Heart left ventricle (tissue), 16 donors: ENCODE data around the gene SLC4A3. TPM values are rescaled to one million over a fixed set of nuclear protein-coding genes. Genes with fewer than 3 reads are reported as not detected.

Experiments
- ATAC-seq, 4 donors: fragments of 200-7000 bp; cut with Tn5 transposase; one replicate each; pipeline ENCODE4 v1.9.1; 2020 to 2022; ENCODE audit warnings: moderate library complexity in 4 of 4, mild to moderate bottlenecking in 3 of 4, moderate number of reproducible peaks in 1 of 4
- DNase-seq, 5 donors: peaks; one replicate each; pipeline ENCODE4 v3.0.0-alpha.2; 2020
- H3K27ac ChIP-seq, 12 donors: fragments of 200-600 bp; sonication (generic) in 4 of 12; one replicate each; pipeline versions ENCODE4 v1.5.0 to v1.8.0; 2016 to 2022; ENCODE audit warnings: mild to moderate bottlenecking in 2 of 12
- H3K27me3 ChIP-seq, 9 donors: fragments of 200-600 bp; sonication (generic) in 2 of 9; one replicate each; pipeline versions ENCODE4 v1.5.1 to v1.8.0; 2016 to 2022; ENCODE audit warnings: mild to moderate bottlenecking in 3 of 9
- H3K36me3 ChIP-seq, 9 donors: fragments of 200-600 bp; sonication (generic) in 2 of 9; one replicate each; pipeline versions ENCODE4 v1.5.0 to v1.8.0; 2018 to 2022; ENCODE audit warnings: mild to moderate bottlenecking in 2 of 9
- H3K4me1 ChIP-seq, 12 donors: fragments of 200-600 bp; sonication (generic) in 4 of 12; one replicate each; pipeline versions ENCODE4 v1.5.0 to v1.8.0; 2016 to 2022; ENCODE audit warnings: mild to moderate bottlenecking in 3 of 12
- H3K4me3 ChIP-seq, 12 donors: fragments of 200-600 bp; sonication (generic) in 4 of 12; one replicate each; pipeline versions ENCODE4 v1.5.0 to v1.8.0; 2017 to 2022; ENCODE audit warnings: mild to moderate bottlenecking in 9 of 12, moderate library complexity in 4 of 12
- H3K9me3 ChIP-seq, 12 donors: fragments of 200-600 bp; sonication (generic) in 4 of 12; one replicate each; pipeline versions ENCODE4 v1.5.0 to v1.8.0; 2016 to 2022; ENCODE audit warnings: mild to moderate bottlenecking in 1 of 12
- CTCF ChIP-seq, 12 donors: fragments of 200-600 bp; sonication (generic) in 4 of 12; IDR thresholded peaks; one replicate each; pipeline versions ENCODE4 v1.5.0 to v1.8.0; 2018 to 2022; ENCODE audit warnings: antibody characterized with exemption in 12 of 12, mild to moderate bottlenecking in 5 of 12
- POLR2A ChIP-seq, 2 donors: fragments of 450-650 bp; IDR thresholded peaks; one replicate each; pipeline ENCODE4 v1.6.1; 2017; ENCODE audit warnings: antibody characterized with exemption in 2 of 2, mild to moderate bottlenecking in 2 of 2, moderate library complexity in 2 of 2
- WGBS, 4 donors: extraction: QIAGEN DNeasy Blood & Tissue Kit in 2 of 4; methylation state at CpG; one replicate each; pipeline versions ENCODE4 v1.1.5 to v1.1.7; 2013 to 2018; 5-methylcytosine and 5-hydroxymethylcytosine counted together
- intact Hi-C, 10 donors: fragments of 100-400 bp; cut with DNase I; formaldehyde crosslinking; loops; one replicate each; pipeline versions ENCODE4 v1.11.1 to v1.14.2; 2022
- polyA plus RNA-seq, 2 donors: library from polyadenylated mRNA; stranded (reverse); fragments of 200-250 nt; gene quantifications; one replicate each; pipeline ENCODE4 v1.2.3, GENCODE V29; 2013
- total RNA-seq, 9 donors: library from RNA; depleted of rRNA in 2 of 9; stranded (reverse); fragments of >200 nt in 2 of 9; fragmentation: NEBNext Ultra II Directional in 3 of 9; extraction: Animal tissue kit (Norgen Biotek cat#: 25700) in 3 of 9; gene quantifications; one replicate each; pipeline versions ENCODE4 v1.1.0 to v1.2.4, GENCODE V29; 2016 to 2023
- donor health status: ischemic (EF 13 %, LVEDD 7.1; RV severe dilation, severe dysfunction).
- donor health status: healthy with polysubstance abuse.
- donor health status: DM: no; HTN: yes; CAD: no.
- donor health status: DM: no; HTN: no; CAD: no.
- donor health status: ischemic (EF 25% LVEDD 6.9; RV normal size, moderate dysfunction).
- donor health status: ischemic (EF 25% LVEDD 5.7; RV mildly dilated, moderate dysfunction).
- donor health status: healthy.
- donor health status: DM: yes; HTN: yes; CAD: no.
- donor health status: ischemic (EF 35%, LVEDD 5.7; RV mildly dilated, moderate dysfunction).
- donor health status: nonischemic (EF 11% LVEDD 7.7; RV severe dilation, severe dysfunction).
- donor health status: DM: yes; HTN: yes; CAD: no.
- donor health status: PGD.
- donor health status: ischemic (EF 29% LVEDD 5.4; RV normal size, mild dysfunction).
- donor health status: nonischemic (EF 23%, LVEDD 6.1; RV moderate dilation, normal function).

The SLC4A3 gene
- total and polyA plus RNA-seq, 11 donors, result 236 to 507 (median 421) TPM

DNA sequence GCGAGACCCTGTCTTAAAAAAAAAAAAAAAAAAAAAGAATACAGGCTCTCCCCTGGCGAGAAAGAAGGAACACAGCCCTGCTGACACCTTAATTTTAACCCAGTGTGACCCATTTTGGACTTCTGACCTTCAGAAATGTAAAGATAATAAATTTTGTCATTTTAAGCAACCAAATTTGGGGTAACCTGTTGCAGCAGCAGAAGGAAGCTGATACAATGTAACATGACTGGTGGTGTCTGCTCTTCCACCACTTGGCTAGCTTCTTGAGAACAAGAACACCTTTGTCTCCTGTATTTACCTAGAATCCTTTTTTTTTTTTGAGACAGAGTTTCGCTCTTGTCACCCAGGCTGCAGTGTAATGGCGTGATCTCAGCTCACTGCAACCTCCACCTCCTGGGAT lies 36.3 kb upstream of the SLC4A3 start:
- ATAC-seq (no peak), DNase-seq (no peak)
- Histone ChIP-seq H3K27ac (no peak overlapping the region), H3K4me3 (no peak overlapping the region), H3K9me3 (no peaks in the 10 kb centered on the region), H3K27me3 (no peaks in the 10 kb centered on the region), H3K4me1 (peaks cover 0 to 6% (median 0%) of the 10 kb centered on the region in 12 donors), H3K36me3 (no peaks in the 10 kb centered on the region)
- intact Hi-C loops, result no loop called here
- WGBS, 4 donors, result 62 to 86% (median 64%) methylated on average over 4 of the region's 4 CpGs
- TF ChIP-seq POLR2A (IDR thresholded peaks at IDR 0.05) (no peak), CTCF (IDR thresholded peaks at IDR 0.05) (no peak)

DNA sequence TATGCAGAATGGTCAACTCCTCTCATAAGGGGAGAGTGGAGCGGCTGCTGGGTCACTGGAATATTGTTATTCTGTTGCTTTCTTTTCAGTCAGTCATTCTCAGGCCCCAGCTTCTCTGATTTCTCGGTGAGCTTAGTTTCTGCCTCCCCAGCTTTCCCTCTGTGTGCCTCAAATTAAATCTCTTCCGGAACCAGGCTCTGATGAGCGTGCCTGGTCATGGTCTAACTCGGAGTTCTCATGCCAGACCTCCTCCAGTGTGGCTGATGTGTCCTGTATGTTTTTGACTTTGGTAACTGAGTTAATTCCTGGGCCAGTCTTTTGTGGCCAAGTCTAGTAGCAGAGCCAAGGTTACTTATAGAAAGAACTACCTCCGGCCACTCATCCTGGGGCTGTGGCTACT lies 34.7 kb upstream of the SLC4A3 start:
- TF ChIP-seq CTCF (IDR thresholded peaks at IDR 0.05), result no peak
- TF ChIP-seq POLR2A (IDR thresholded peaks at IDR 0.05), result no peak
- DNase-seq, result no peak
- Histone ChIP-seq H3K4me1 (peaks cover 0 to 13% (median 8%) of the 10 kb centered on the region in 12 donors), H3K36me3 (no peaks in the 10 kb centered on the region), H3K9me3 (no peaks in the 10 kb centered on the region), H3K27ac (peak overlapping the region in 7 of 12 donors; percentile 5 to 61 (median 25)), H3K27me3 (no peaks in the 10 kb centered on the region), H3K4me3 (no peak overlapping the region)
- 64 to 69% (median 65%) methylated on average over 6 of the region's 6 CpGs for WGBS, 4 donors
- no peak for ATAC-seq
- intact Hi-C loops, result no loop called here

- H3K4me1 ChIP-seq, result peaks cover 0 to 14% (median 8%) of the 10 kb centered on the region in 12 donors
- intact Hi-C loops, result no loop called here
- no peaks in the 10 kb centered on the region for H3K36me3 ChIP-seq
- peak overlapping the region in 6 of 12 donors; percentile 5 to 61 (median 34) for H3K27ac ChIP-seq
- ATAC-seq (no peak), DNase-seq (no peak)
- no peaks in the 10 kb centered on the region for H3K9me3 ChIP-seq
- no peak overlapping the region for H3K4me3 ChIP-seq
- H3K27me3 ChIP-seq, result no peaks in the 10 kb centered on the region
- WGBS, 4 donors, result 87 to 95% (median 91%) methylated on average over 2 of the region's 2 CpGs
- TF ChIP-seq POLR2A (IDR thresholded peaks at IDR 0.05) (no peak), CTCF (IDR thresholded peaks at IDR 0.05) (no peak)
Measured at GRCh38 chr2:219593154-219593553, 34.3 kb upstream of the SLC4A3 start.

- ATAC-seq (no peak), DNase-seq (no peak)
- H3K36me3 ChIP-seq, result no peaks in the 10 kb centered on the region
- H3K4me1 ChIP-seq, result peaks cover 0 to 20% (median 13%) of the 10 kb centered on the region in 12 donors
- no peaks in the 10 kb centered on the region for H3K27me3 ChIP-seq
- H3K27ac ChIP-seq, result peak overlapping the region in 7 of 12 donors; percentile 15 to 96 (median 46)
- H3K4me3 ChIP-seq, result no peak overlapping the region
- intact Hi-C loops, result loop anchor here in 3 of 10 donors (5.0 kb wide), 3 partner anchors 33 to 203 kb away; partner anchors contain the start of genes CHPF (in 1 of the 3) and TMEM198 (in 1 of the 3)
- 14 to 25% (median 18%) methylated on average over 3 of the region's 3 CpGs for WGBS, 4 donors
- TF ChIP-seq CTCF (IDR thresholded peaks at IDR 0.05) (no peak), POLR2A (IDR thresholded peaks at IDR 0.05) (no peak)
- H3K9me3 ChIP-seq, result no peaks in the 10 kb centered on the region
Measured at GRCh38 chr2:219595256-219595655, 32.2 kb upstream of the SLC4A3 start.
